ENCODE measurements around the gene ARRDC2.

ARRDC2 gene

DNA sequence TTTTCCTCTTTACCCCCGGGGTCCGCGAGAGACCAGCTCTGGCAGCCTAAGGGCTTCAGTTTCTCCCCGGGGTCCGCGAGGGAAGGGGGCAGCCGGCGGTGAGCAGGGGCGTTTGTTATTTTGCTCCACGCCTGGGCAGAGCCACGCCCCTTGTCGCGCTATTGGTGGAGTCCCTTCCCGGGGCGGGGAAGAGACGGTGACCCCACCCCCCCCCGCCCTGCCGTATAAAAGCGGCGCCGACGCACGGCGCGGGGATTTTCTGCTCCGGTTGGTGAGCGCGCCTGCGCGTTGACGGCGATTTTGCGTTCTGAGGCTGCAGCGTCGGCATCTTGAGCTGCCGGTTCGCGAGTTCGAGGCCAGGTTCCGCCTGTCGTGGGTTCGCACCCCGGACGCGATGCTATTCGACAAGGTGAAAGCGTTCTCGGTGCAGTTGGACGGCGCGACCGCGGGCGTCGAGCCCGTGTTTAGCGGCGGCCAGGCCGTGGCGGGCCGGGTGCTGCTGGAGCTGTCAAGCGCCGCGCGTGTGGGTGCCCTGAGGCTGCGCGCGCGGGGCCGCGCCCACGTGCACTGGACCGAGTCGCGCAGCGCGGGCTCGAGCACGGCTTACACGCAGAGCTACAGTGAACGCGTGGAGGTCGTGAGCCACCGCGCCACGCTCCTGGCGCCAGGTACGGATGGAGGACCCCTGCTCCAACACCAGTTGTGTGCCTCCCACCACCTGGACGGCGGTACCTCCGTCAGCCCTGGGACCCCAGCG is at the start of gene ARRDC2:
TSS of gene ARRDC2 (plus strand) at position 254 of the 757 bp plus-strand sequence. CDS start at position 395, 141 bp downstream.
- no peaks in the 10 kb centered on the region for H3K36me3 Mint-ChIP-seq (ENCODE audit: low read depth)
- TF ChIP-seq, protein P1, sequence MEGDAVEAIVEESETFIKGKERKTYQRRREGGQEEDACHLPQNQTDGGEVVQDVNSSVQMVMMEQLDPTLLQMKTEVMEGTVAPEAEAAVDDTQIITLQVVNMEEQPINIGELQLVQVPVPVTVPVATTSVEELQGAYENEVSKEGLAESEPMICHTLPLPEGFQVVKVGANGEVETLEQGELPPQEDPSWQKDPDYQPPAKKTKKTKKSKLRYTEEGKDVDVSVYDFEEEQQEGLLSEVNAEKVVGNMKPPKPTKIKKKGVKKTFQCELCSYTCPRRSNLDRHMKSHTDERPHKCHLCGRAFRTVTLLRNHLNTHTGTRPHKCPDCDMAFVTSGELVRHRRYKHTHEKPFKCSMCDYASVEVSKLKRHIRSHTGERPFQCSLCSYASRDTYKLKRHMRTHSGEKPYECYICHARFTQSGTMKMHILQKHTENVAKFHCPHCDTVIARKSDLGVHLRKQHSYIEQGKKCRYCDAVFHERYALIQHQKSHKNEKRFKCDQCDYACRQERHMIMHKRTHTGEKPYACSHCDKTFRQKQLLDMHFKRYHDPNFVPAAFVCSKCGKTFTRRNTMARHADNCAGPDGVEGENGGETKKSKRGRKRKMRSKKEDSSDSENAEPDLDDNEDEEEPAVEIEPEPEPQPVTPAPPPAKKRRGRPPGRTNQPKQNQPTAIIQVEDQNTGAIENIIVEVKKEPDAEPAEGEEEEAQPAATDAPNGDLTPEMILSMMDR (IDR thresholded peaks at IDR 0.05; ENCODE audit: unreplicated experiment in 3 of 3) = no peak
- H3K27ac Mint-ChIP-seq = peak within 1 kb of the TSS in 1 of 3 experiments; percentile 56
- peaks cover 2% of the 10 kb centered on the region for H3K9me3 Mint-ChIP-seq
- H3K4me1 Mint-ChIP-seq = peaks cover 8% of the 10 kb centered on the region
- H3K27me3 Mint-ChIP-seq (ENCODE audit: low read depth) = peaks cover 6% of the 10 kb centered on the region
- H3K4me3 Mint-ChIP-seq = peak within 1 kb of the TSS; percentile 87 to 92 (median 90)

DNA sequence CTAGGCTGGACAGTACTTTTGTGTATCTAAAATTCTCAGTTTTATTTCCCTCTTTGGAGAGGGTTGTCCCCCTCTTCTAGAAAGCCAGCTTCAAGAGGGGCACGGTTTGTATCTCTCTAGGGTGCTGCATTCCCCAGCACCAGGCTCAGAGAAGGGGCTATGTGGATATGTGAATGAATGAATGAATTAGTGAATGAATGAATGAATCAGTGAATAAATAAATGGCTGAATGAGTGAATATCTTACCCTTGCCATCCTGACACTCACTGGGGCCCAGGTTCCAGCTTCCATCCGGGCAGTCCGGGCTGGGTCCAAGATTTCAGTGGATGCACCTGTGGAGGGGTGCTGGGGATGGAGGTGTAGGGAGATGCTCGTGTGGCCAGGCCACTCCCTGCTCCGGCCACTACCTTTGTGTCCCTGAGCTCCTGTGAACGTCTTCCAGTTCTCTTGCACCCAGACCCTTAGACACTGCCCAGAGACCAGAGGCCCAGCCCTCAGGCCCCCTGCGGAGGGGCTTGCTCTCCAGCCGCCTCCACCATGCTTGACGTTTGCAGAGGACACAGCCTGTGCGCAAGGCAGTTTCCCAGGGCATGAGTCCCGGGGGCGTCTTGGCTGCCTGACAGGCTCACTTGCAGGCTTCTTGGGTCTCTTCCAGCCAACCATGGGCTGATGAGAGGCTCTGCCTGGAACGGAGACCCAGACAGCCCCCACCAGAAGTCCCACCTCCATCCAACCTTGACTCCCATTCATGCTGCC is 43.9 kb upstream of the ARRDC2 start:
- no peaks in the 10 kb centered on the region for H3K9me3 Mint-ChIP-seq
- peak overlapping the region in 2 of 3 experiments; percentile 32 to 56 for H3K4me3 Mint-ChIP-seq
- H3K27ac Mint-ChIP-seq = no peak overlapping the region
- H3K36me3 Mint-ChIP-seq (ENCODE audit: low read depth) = no peaks in the 10 kb centered on the region
- TF ChIP-seq, protein P1 (IDR thresholded peaks at IDR 0.05; ENCODE audit: unreplicated experiment in 3 of 3) = no peak
- H3K4me1 Mint-ChIP-seq = peaks cover 6% of the 10 kb centered on the region
- H3K27me3 Mint-ChIP-seq (ENCODE audit: low read depth) = peaks cover 38% of the 10 kb centered on the region

DNA sequence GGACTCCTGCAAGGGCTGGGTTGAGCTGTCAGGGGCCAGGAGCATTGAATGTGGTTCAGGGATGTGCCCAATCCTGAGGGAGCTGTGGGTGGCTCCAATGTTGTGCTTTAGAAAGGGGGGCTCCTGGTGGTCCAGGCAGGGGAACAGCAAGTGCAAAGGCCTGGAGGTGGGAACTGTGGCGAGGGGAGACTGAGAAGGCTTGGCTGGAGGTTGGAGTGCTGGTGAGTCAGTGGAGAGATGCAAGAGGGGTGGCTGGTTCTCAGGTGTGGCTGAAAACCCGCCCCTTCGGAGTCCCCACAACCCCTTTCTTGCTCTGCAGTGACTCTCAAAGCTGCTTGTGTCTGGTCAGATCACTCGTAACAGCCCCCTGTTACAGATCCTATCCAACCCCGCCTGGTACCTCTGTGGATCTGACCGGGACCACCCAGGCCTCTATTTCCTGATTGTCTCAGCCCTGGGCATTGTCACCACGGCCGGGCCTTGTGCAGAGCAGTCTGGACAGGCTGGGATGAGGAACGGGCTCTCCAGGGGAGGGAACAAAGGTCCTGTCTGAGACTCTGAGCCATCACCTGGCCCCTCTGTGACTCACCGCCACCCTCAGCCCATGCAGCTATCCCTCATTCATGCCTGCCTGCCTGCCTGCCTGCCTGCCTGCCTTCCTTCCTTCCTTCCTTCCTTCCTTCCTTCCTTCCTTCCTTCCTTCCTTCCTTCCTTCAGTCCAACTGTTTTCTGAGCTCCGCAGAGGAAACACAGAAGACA is 42.4 kb upstream of the ARRDC2 start:
- TF ChIP-seq, protein P1 (IDR thresholded peaks at IDR 0.05; ENCODE audit: unreplicated experiment in 3 of 3) = no peak
- Mint-ChIP-seq H3K27ac (peak overlapping the region in 2 of 3 experiments; percentile 25 to 44), H3K4me1 (peaks cover 6% of the 10 kb centered on the region), H3K36me3 (ENCODE audit: low read depth) (no peaks in the 10 kb centered on the region), H3K27me3 (ENCODE audit: low read depth) (peaks cover 38% of the 10 kb centered on the region), H3K4me3 (peak overlapping the region; percentile 81 to 85 (median 85)), H3K9me3 (no peaks in the 10 kb centered on the region)

DNA sequence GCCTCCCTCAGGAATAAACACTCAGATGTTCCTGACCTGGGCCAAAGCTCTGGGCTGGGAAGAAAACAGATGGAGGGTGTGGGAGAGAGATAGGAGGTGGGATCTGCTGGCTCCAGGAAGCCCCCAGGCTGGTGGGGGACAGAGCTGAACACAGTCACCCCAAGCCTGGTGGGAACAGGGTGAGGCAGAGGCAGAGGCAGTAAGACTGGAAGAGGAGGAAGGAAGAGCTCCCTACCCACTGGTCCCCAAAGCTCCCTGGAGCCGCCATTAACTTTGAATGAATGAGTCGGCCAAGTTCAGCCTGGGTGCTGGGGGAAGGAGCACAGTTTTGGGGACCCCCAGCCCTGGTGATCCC is 41.9 kb upstream of the ARRDC2 start:
- Mint-ChIP-seq H3K4me3 (peak overlapping the region; percentile 81 to 85 (median 85)), H3K36me3 (ENCODE audit: low read depth) (no peaks in the 10 kb centered on the region), H3K4me1 (peaks cover 6% of the 10 kb centered on the region), H3K27me3 (ENCODE audit: low read depth) (peaks cover 38% of the 10 kb centered on the region), H3K27ac (peak overlapping the region in 2 of 3 experiments; percentile 25 to 44), H3K9me3 (no peaks in the 10 kb centered on the region)
- TF ChIP-seq, protein P1 (IDR thresholded peaks at IDR 0.05; ENCODE audit: unreplicated experiment in 3 of 3) = no peak

DNA sequence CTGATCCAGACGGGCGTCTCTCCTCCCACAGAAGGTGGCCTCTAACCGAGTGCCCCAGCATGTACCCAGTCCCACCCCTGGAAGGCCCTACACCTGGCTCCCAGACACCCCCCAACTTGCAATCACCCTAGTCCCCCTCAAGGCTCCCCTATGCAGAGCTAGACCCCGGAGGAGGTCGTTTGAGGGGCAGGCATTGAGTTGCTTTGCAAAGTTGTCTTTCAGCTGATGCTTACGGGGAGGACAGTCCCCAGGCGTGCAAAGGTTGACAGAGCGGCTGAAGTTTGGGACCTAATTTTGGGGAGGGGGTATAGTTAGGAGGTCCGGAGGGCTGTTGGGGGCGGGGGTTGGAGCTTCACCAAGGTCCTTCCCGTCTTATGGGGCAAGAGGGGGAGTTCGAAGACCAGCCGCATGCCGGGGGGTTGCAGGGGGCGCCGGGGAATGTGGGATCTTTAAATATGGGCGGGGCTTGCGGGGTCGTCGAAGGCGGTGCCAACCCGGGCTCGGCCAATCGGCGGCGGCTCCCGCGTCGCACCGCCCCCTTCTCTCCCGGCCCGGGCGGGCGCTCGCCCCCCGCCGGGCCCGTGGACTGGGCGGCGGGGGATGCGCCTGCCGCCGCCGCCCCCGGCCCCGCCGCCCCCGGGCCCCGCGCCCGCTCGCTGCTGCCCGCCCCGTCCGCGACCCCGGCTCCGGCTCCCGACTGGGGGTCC is 41.3 kb upstream of the ARRDC2 start, which contains the start of gene KCNN1:
TSS of gene KCNN1 (plus strand) at position 558 of the 707 bp plus-strand sequence. CDS start 6,782 bp downstream, outside the sequence.
- H3K4me3 Mint-ChIP-seq = peak within 1 kb of the TSS; percentile 88 to 90 (median 90)
- TF ChIP-seq, protein P1 (IDR thresholded peaks at IDR 0.05; ENCODE audit: unreplicated experiment in 3 of 3) = no peak

More for the DNA sequence above, 41.3 kb upstream of the ARRDC2 start, which contains the start of gene KCNN1:
- Mint-ChIP-seq H3K27me3 (ENCODE audit: low read depth) (peaks cover 38% of the 10 kb centered on the region), H3K27ac (peak within 1 kb of the TSS; percentile 25 to 73 (median 44)), H3K9me3 (no peaks in the 10 kb centered on the region), H3K36me3 (ENCODE audit: low read depth) (no peaks in the 10 kb centered on the region), H3K4me1 (peaks cover 6% of the 10 kb centered on the region)
